Midbrain (tissue), 1 donor: ENCODE data around the gene PSEN1.
"Not testable (repeated sequence)": the region's sequence is repeated elsewhere in the genome, so short reads cannot be mapped to it uniquely, and the experiment has no call there.

Experiments
- DNase-seq: peaks from one replicate; lab custom pipeline; 2025; lab: John Stamatoyannopoulos, UW

PSEN1 gene

GRCh38 chr14:73166399-73166798, 30.1 kb downstream of the PSEN1 start:
- DNase-seq = no peak

- DNase-seq = no peak
Observed at GRCh38 chr14:73167727-73168126, 31.4 kb downstream of the PSEN1 start.

GRCh38 chr14:73168274-73168673, 32.0 kb downstream of the PSEN1 start:
- DNase-seq = peak; percentile 85

GRCh38 chr14:73168691-73169090, 32.4 kb downstream of the PSEN1 start:
- peak; percentile 36 for DNase-seq

- not testable (repeated sequence) for DNase-seq
Observed at GRCh38 chr14:73169855-73170254, 33.5 kb downstream of the PSEN1 start.

- no peak for DNase-seq
Observed at GRCh38 chr14:73170686-73171085, 34.4 kb downstream of the PSEN1 start.

- no peak for DNase-seq
Observed at GRCh38 chr14:73172500-73172899, 36.2 kb downstream of the PSEN1 start.

DNA sequence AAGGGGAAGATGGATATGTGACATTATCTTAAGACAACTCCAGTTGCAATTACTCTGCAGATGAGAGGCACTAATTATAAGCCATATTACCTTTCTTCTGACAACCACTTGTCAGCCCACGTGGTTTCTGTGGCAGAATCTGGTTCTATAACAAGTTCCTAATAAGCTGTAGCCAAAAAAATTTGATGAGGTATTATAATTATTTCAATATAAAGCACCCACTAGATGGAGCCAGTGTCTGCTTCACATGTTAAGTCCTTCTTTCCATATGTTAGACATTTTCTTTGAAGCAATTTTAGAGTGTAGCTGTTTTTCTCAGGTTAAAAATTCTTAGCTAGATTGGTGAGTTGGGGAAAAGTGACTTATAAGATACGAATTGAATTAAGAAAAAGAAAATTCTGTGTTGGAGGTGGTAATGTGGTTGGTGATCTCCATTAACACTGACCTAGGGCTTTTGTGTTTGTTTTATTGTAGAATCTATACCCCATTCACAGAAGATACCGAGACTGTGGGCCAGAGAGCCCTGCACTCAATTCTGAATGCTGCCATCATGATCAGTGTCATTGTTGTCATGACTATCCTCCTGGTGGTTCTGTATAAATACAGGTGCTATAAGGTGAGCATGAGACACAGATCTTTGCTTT, 36.9 kb downstream of the PSEN1 start:
- peak; percentile 27 for DNase-seq

- no peak for DNase-seq
Observed at GRCh38 chr14:73176685-73177084, 40.4 kb downstream of the PSEN1 start.

GRCh38 chr14:73180385-73180805, 44.1 kb downstream of the PSEN1 start:
- DNase-seq = no peak

DNA sequence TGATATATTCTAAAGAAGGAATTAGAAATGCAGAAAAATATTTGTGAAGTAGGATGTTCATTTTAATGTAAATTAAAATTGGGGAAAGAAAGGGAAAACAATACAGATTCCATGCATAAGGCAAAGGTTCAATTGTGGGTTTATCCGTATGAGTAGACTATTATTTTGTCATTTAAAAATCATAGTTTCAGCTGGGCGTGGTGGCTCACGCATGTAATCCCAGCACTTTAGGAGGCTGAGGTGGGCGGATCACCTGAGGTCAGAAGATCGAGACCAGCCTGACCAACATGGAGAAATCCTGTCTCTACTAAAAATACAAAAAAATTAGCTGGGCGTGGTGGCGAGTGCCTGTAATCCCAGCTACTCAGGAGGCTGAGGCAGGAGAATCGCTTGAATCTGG, 44.7 kb downstream of the PSEN1 start:
- DNase-seq = not testable (repeated sequence)

GRCh38 chr14:73188501-73188911, 52.2 kb downstream of the PSEN1 start:
- DNase-seq = no peak

GRCh38 chr14:73189651-73190050, 53.3 kb downstream of the PSEN1 start:
- no peak for DNase-seq

DNA sequence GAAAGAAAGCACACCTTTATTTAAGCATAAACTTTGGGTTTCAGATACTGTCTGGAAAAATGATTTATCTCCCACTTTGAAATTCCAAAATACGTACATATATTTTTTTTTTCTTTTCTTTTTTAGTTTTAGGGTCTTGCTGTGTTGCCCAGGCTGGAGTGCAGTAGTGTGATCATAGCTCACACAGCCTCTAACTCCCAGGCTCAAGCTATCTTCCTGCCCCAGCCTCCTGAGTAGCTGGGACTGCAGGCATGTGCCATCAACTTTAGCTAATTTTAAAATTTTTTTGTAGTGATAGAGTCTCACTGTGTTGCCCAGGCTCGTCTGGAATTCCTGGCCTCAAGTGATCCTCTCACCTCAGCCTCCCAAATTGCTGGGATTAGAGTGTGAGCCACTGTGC, 55.1 kb downstream of the PSEN1 start:
- no peak for DNase-seq

DNA sequence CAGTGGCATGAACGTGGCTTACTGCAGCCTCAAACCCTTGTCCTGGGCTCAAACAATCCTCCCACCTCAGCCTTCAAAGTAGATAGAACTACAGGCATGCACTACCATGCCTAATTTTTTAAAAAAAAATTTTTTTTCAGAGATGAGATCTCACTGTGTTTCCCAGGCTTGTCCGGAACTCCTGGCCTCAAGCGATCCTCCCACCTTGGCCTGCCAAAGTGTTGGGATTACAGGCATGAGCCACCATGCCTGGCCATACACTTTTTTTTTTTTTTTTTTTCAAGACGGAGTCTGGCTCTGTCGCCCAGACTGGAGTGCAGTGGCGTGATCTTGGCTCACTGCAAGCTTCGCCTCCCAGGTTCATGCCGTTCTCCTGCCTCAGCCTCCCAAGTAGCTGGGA, 58.0 kb downstream of the PSEN1 start:
- not testable (repeated sequence) for DNase-seq

- DNase-seq = no peak
Observed at GRCh38 chr14:73198253-73198652, 61.9 kb downstream of the PSEN1 start.

- no peak for DNase-seq
Observed at GRCh38 chr14:73203527-73203926, 67.2 kb downstream of the PSEN1 start.

- DNase-seq = no peak
Observed at GRCh38 chr14:73207615-73208014, 71.3 kb downstream of the PSEN1 start.

DNA sequence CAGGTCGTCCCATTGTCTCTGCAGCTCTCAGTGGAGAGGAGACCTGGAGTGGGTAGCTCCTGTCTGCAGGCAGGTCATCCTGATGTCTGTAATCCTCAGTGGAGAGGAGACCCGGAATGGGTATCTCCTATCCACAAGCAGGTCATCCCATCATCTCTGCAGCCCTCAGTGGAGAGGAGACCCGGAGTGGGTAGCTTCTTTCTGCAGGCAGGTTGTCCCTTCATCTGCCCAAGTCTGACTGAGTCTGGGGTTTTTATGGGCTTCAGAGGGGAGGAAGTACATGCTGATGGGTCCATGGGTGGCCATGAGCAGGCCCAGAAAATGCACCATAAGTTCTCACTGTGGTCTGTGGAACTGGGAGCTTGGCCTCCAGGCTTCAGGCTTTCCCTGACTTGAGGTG, 72.1 kb downstream of the PSEN1 start:
- no peak for DNase-seq

DNA sequence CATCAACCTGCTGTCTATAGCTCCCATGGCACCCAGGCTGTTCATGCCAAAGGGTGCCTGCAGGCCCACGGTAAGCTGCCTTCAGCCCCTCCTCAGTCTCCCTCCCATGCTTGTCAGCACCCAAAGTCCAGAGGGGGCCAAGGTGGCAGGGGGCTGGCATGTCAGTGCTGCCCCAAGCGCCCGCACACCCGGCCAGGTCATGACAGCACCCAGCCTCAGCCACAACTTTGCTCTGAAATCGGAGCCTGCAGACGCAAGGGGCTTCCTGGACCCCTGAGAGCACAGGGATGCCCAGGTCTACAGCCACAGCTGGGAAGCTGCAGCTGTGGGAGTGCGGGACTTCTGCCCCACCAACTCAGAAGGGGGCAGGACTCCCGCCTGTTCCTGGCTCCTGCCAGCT, 72.5 kb downstream of the PSEN1 start:
- DNase-seq = no peak

DNA sequence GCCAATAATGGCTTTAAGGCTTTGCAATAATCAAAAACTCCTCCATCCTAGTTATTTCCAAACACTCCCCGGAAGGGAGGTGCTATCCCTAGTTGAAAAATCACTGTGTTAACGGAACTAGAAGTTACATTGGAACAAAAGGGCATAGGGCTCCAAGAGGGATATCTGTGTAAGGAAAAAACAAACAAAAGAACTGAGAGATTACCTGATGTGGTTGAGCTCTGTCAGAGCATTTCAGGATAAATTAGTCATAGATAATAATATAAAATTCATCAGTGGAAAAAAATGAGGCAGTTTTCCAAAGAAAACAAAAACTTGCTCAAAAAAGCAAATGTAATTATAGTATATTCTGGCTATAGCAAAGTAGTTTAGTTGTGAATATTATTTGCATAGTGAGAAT, 73.6 kb downstream of the PSEN1 start:
- no peak for DNase-seq

DNA sequence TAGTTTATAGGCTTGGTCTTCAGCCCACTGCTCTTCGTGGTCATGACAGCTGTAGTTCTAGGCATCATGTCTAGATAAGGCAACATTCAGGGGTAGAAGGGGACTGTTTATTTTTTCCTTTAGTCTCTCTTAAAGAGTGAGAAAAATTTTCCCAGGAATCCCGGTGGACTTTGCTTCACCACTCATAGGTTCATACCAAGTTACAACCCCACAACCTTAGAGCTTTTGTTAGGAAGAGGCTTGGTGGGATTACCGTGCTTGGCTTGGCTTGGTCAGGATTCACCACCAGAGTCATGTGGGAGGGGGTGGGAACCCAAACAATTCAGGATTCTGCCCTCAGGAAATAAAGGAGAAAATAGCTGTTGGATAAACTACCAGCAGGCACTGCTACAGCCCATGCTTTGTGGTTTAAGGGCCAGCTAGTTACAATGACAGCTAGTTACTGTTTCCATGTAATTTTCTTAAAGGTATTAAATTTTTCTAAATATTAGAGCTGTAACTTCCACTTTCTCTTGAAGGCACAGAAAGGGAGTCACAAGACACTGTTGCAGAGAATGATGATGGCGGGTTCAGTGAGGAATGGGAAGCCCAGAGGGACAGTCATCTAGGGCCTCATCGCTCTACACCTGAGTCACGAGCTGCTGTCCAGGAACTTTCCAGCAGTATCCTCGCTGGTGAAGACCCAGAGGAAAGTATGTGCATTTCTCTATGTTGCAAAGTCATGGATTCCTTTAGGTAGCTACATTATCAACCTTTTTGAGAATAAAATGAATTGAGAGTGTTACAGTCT, 75.1 kb downstream of the PSEN1 start:
- no peak for DNase-seq

DNA sequence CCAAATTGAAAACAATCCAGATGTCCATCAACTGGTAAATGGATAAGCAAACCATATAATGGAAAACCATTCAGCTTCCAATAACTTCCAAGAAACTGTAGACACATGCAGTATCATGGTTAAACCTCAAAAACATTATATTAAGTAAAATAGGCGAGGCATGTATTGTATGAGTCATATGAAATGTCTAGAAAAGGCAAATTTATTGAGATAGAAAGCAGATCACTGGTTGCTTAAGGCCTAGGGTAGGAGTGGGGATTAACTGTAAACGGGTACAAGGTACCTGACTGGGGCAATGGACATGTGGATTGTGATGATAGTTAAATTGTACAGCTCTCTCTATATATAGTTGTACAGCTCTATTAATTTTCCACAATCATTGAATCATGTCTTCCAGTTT, 79.7 kb downstream of the PSEN1 start:
- no peak for DNase-seq

DNA sequence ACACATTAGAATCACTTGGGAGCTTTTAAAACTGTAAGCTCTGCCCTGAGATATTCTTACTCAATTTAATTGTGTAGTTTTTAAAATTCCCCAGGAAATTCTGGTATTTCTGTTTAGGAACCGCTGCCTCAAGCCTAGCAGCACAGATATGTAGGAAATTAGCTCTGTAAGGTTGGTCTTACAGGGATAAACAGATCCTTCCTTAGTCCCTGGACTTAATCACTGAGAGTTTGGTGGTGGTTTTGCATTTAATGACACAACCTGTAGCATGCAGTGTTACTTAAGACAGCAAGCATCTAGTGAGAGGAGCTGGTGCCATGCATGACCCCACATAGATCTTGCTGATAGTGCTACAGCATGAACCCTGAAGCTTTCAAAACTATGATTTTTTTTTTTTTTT, 81.1 kb downstream of the PSEN1 start:
- DNase-seq = no peak
